HS-27A (cell line): ENCODE data around the gene OPN1MW2.
"Not testable (repeated sequence)": the region's sequence is repeated elsewhere in the genome, so short reads cannot be mapped to it uniquely, and the experiment has no call there.

Experiments
- DNase-seq: peaks from one replicate; pipeline ENCODE4 v3.0.0-alpha.2; 2012; ENCODE audit warnings: low read depth, missing footprints

OPN1MW2 gene

DNA sequence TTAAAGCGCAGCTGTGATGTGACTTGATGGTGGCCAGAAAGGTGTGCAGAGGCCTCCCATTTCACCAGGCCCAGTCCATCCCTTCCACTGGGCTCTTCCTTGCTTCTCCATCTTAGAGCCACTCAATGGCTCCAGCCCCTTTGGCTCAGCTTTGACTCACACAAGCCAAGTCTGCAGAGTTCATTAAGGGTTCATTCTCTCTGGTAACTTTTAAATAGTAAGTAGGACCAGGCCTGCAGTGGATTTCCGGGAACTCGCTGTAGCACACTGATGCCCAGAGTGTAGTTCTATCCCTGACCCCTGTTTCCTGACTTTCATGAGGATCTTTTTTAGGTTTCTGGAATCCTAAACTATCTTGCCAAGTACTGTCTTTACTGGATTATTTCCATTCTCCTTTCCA is 49.7 kb downstream of the OPN1MW2 start:
- not testable (repeated sequence) for DNase-seq
